GM18526 (cell line): ENCODE data around the gene HMCN1.

Experiments used
- POLR2A ChIP-seq: IDR thresholded peaks from 3 replicates; pipeline ENCODE4 v1.6.1; 2011; ENCODE audit not compliant: insufficient read length; ENCODE audit errors: extremely low read depth

HMCN1 gene

GRCh38 chr1:185974367-185975170 lies 240.4 kb downstream of the HMCN1 start:
- no peak for TF ChIP-seq POLR2A

- TF ChIP-seq POLR2A = no peak
These were observed 246.7 kb downstream of the HMCN1 start for GRCh38 chr1:185980891-185981290.

- TF ChIP-seq POLR2A = no peak
These were observed 250.1 kb downstream of the HMCN1 start for GRCh38 chr1:185984113-185984836.

- TF ChIP-seq POLR2A = no peak
These were observed 253.6 kb downstream of the HMCN1 start for GRCh38 chr1:185987611-185988321.

GRCh38 chr1:185990565-185990964 lies 256.4 kb downstream of the HMCN1 start:
- no peak for TF ChIP-seq POLR2A

- TF ChIP-seq POLR2A = no peak
These were observed 257.1 kb downstream of the HMCN1 start for GRCh38 chr1:185991266-185991665.

- no peak for TF ChIP-seq POLR2A
These were observed 262.0 kb downstream of the HMCN1 start for GRCh38 chr1:185996211-185996610.

- no peak for TF ChIP-seq POLR2A
These were observed 264.2 kb downstream of the HMCN1 start for GRCh38 chr1:185998391-185998790.

- no peak for TF ChIP-seq POLR2A
These were observed 268.2 kb downstream of the HMCN1 start for GRCh38 chr1:186002406-186002805.

- TF ChIP-seq POLR2A = no peak
These were observed 275.0 kb downstream of the HMCN1 start for GRCh38 chr1:186009039-186009737.

GRCh38 chr1:186014370-186015037 lies 280.3 kb downstream of the HMCN1 start:
- no peak for TF ChIP-seq POLR2A

- no peak for TF ChIP-seq POLR2A
These were observed 282.7 kb downstream of the HMCN1 start for GRCh38 chr1:186016856-186017255.

- TF ChIP-seq POLR2A = no peak
These were observed 288.0 kb downstream of the HMCN1 start for GRCh38 chr1:186022184-186022583.

- no peak for TF ChIP-seq POLR2A
These were observed 292.8 kb downstream of the HMCN1 start for GRCh38 chr1:186026946-186027345.

- TF ChIP-seq POLR2A = no peak
These were observed 293.4 kb downstream of the HMCN1 start for GRCh38 chr1:186027621-186028020.

GRCh38 chr1:186030453-186030852 lies 296.3 kb downstream of the HMCN1 start:
- TF ChIP-seq POLR2A = no peak
